Mesenchymal stem cell (in vitro differentiated cells and primary cell): ENCODE results near the gene RHOF.

Source experiments
- DNase-seq: peaks from one replicate; pipeline ENCODE4 v3.0.0-alpha.2; 2013
- H2AFZ ChIP-seq: one replicate; pipeline ENCODE4 v1.6.1; 2013; ENCODE audit warnings: low read depth, mild to moderate bottlenecking, control low read depth, inconsistent platforms, low read length, moderate library complexity
- H2AK5ac ChIP-seq: 2 replicates; pipeline ENCODE4 v1.6.1; 2013; ENCODE audit warnings: low read length, moderate library complexity, mild to moderate bottlenecking, inconsistent platforms; ENCODE audit not compliant: severe bottlenecking
- H2BK120ac ChIP-seq: one replicate; pipeline ENCODE4 v1.6.1; 2013; ENCODE audit warnings: low read depth, mild to moderate bottlenecking, inconsistent platforms, low read length, moderate library complexity
- H2BK12ac ChIP-seq, 2 experiments: one replicate each; pipeline ENCODE4 v1.6.1; 2013; ENCODE audit warnings: inconsistent platforms in 2 of 2, low read length in 2 of 2, mild to moderate bottlenecking in 2 of 2, moderate library complexity in 2 of 2, control low read depth in 1 of 2
- H2BK15ac ChIP-seq: one replicate; pipeline ENCODE4 v1.6.1; 2013; ENCODE audit warnings: mild to moderate bottlenecking, low read depth, inconsistent platforms; ENCODE audit not compliant: poor library complexity, severe bottlenecking
- H2BK5ac ChIP-seq: 2 replicates; pipeline ENCODE4 v1.6.1; 2013; ENCODE audit warnings: low read depth, mild to moderate bottlenecking, low read length, control low read depth, inconsistent platforms; ENCODE audit not compliant: poor library complexity, severe bottlenecking
- H3K14ac ChIP-seq, 2 experiments: one replicate each; pipeline ENCODE4 v1.6.1; 2013; ENCODE audit warnings: inconsistent platforms in 2 of 2, low read length in 2 of 2, control low read depth in 1 of 2, mild to moderate bottlenecking in 1 of 2, moderate library complexity in 1 of 2
- H3K18ac ChIP-seq, 2 experiments: one replicate each; pipeline ENCODE4 v1.6.1; 2013; ENCODE audit warnings: inconsistent platforms in 2 of 2, low read length in 2 of 2, control low read depth in 1 of 2, low read depth in 1 of 2, mild to moderate bottlenecking in 1 of 2
- H3K23ac ChIP-seq, 2 experiments: one replicate each; pipeline ENCODE4 v1.6.1; 2013; ENCODE audit warnings: inconsistent platforms in 2 of 2, low read length in 2 of 2, mild to moderate bottlenecking in 2 of 2, moderate library complexity in 2 of 2, control low read depth in 1 of 2
- H3K27ac ChIP-seq: 2 replicates; pipeline ENCODE4 v1.5.1; 2013; ENCODE audit warnings: mild to moderate bottlenecking, moderate library complexity, low read length, control low read depth, inconsistent platforms; ENCODE audit not compliant: poor library complexity, severe bottlenecking
- H3K27me3 ChIP-seq, 2 experiments: 2 replicates each; pipeline versions ENCODE4 v1.6.1 to v1.7.0; 2013; ENCODE audit warnings: low read length in 2 of 2, mild to moderate bottlenecking in 2 of 2, moderate library complexity in 2 of 2, control low read depth in 1 of 2, inconsistent platforms in 1 of 2; ENCODE audit not compliant: control insufficient read depth in 1 of 2, insufficient read depth in 1 of 2
- H3K36me3 ChIP-seq, 2 experiments: 2 replicates each; pipeline versions ENCODE4 v1.6.1 to v1.7.0; 2013; ENCODE audit warnings: low read length in 2 of 2, control low read depth in 1 of 2, inconsistent platforms in 1 of 2, low read depth in 1 of 2, mild to moderate bottlenecking in 1 of 2; ENCODE audit not compliant: insufficient read depth in 2 of 2, control insufficient read depth in 1 of 2
- H3K4ac ChIP-seq, 2 experiments: one replicate each; pipeline ENCODE4 v1.6.1; 2013; ENCODE audit warnings: inconsistent platforms in 2 of 2, low read length in 2 of 2, mild to moderate bottlenecking in 2 of 2, moderate library complexity in 2 of 2, control low read depth in 1 of 2, low read depth in 1 of 2
- H3K4me1 ChIP-seq: 2 replicates; pipeline ENCODE4 v1.6.1; 2013; ENCODE audit warnings: low read depth, low read length, control low read depth; ENCODE audit not compliant: control insufficient read depth, insufficient read depth
- H3K4me2 ChIP-seq: 2 replicates; pipeline ENCODE4 v1.6.1; 2013; ENCODE audit warnings: low read length, mild to moderate bottlenecking, inconsistent platforms; ENCODE audit not compliant: poor library complexity, severe bottlenecking
- H3K4me3 ChIP-seq, 2 experiments: 2 replicates each; pipeline versions ENCODE4 v1.5.1 to v1.7.0; 2013; ENCODE audit warnings: low read length in 2 of 2, mild to moderate bottlenecking in 2 of 2, control low read depth in 1 of 2, low read depth in 1 of 2; ENCODE audit not compliant: insufficient read depth in 1 of 2
- H3K79me1 ChIP-seq: replicated peaks from 2 replicates; pipeline ENCODE4 v1.6.1; 2013; ENCODE audit warnings: mild to moderate bottlenecking, control low read depth, low read length, inconsistent platforms; ENCODE audit not compliant: poor library complexity, severe bottlenecking
- H3K9ac ChIP-seq: 2 replicates; pipeline ENCODE4 v1.7.0; 2013; ENCODE audit warnings: mild to moderate bottlenecking, low read length, moderate library complexity
- H3K9me3 ChIP-seq: 2 replicates; pipeline ENCODE4 v1.7.0; 2013; ENCODE audit warnings: mild to moderate bottlenecking, low read length; ENCODE audit not compliant: control insufficient read depth
- H4K8ac ChIP-seq: one replicate; pipeline ENCODE4 v1.6.1; 2013; ENCODE audit warnings: inconsistent platforms, mild to moderate bottlenecking, low read length, moderate library complexity
- H4K91ac ChIP-seq: one replicate; pipeline ENCODE4 v1.6.1; 2013; ENCODE audit warnings: mild to moderate bottlenecking, low read length, inconsistent platforms
- WGBS: methylation state at CpG from one replicate; pipeline ENCODE4 v1.1.7; 2013; ENCODE audit warnings: mixed read lengths; 5-methylcytosine and 5-hydroxymethylcytosine counted together

RHOF gene

GRCh38 chr12:121795034-121795968 lies 1.8 kb upstream of the RHOF start:
- Histone ChIP-seq H4K91ac (peak overlapping the region; percentile 23), H3K4ac (no peak overlapping the region), H3K23ac (no peak overlapping the region), H2BK12ac (peak overlapping the region in 1 of 2 experiments; percentile 27), H3K9ac (peak overlapping the region; percentile 99), H3K27me3 (no peaks in the 10 kb centered on the region), H4K8ac (peak overlapping the region; percentile 15), H3K18ac (no peak overlapping the region), H3K27ac (peak overlapping the region; percentile 69), H3K4me2 (no peak overlapping the region), H2BK120ac (no peak overlapping the region), H3K4me3 (peak overlapping the region in 1 of 2 experiments; percentile 78), H2BK5ac (no peak overlapping the region), H3K14ac (no peak overlapping the region), H3K36me3 (peaks cover 17 to 41% of the 10 kb centered on the region in 2 experiments), H2AFZ (no peak overlapping the region), H3K9me3 (no peaks in the 10 kb centered on the region), H2BK15ac (no peak overlapping the region), H2AK5ac (peak overlapping the region; percentile 33), H3K79me1 (peaks cover 20% of the 10 kb centered on the region), H3K4me1 (peaks cover 72% of the 10 kb centered on the region)
- peak; percentile 87 for DNase-seq
- WGBS, result 50% methylated on average over 14 of the region's 15 CpGs

- no peak overlapping the region for H2AFZ ChIP-seq
- WGBS, result 5% methylated on average over 12 of the region's 13 CpGs
Observed at GRCh38 chr12:121794534-121795033, 1.1 kb upstream of the RHOF start.

GRCh38 chr12:121793838-121794533 lies 498 bp upstream of the RHOF start:
- Histone ChIP-seq H3K23ac (peak overlapping the region in 1 of 2 experiments; percentile 83), H3K4ac (peak overlapping the region; percentile 85 to 88), H3K9ac (peak overlapping the region; percentile 99), H2BK15ac (no peak overlapping the region), H3K18ac (peak overlapping the region in 1 of 2 experiments; percentile 88), H3K4me1 (peaks cover 81% of the 10 kb centered on the region), H2AK5ac (no peak overlapping the region), H2BK5ac (no peak overlapping the region), H2BK12ac (peak overlapping the region in 1 of 2 experiments; percentile 75), H3K14ac (peak overlapping the region in 1 of 2 experiments; percentile 46), H3K27ac (peak overlapping the region; percentile 69), H3K79me1 (peaks cover 25% of the 10 kb centered on the region), H2BK120ac (no peak overlapping the region), H4K91ac (no peak overlapping the region), H3K27me3 (no peaks in the 10 kb centered on the region), H3K36me3 (peaks cover 17 to 51% of the 10 kb centered on the region in 2 experiments), H3K9me3 (no peaks in the 10 kb centered on the region), H2AFZ (peak overlapping the region; percentile 83), H3K4me3 (peak overlapping the region; percentile 75 to 78), H3K4me2 (peak overlapping the region; percentile 88), H4K8ac (peak overlapping the region; percentile 93)
- WGBS, result under 1% methylated on average over 49 of the region's 59 CpGs
- peak; percentile 92 for DNase-seq

More at GRCh38 chr12:121794534-121795033, 1.1 kb upstream of the RHOF start:
- H3K4me3 ChIP-seq, result peak overlapping the region in 1 of 2 experiments; percentile 78
- no peak overlapping the region for H2BK12ac ChIP-seq
- no peak overlapping the region for H3K14ac ChIP-seq
- H3K4me2 ChIP-seq, result peak overlapping the region; percentile 72
- peak overlapping the region; percentile 69 for H3K27ac ChIP-seq
- H2BK15ac ChIP-seq, result peak overlapping the region; percentile 31
- peak overlapping the region; percentile 99 for H3K9ac ChIP-seq
- DNase-seq, result no peak
- H2BK5ac ChIP-seq, result no peak overlapping the region
- peak overlapping the region; percentile 69 for H2AK5ac ChIP-seq
- H3K4ac ChIP-seq, result peak overlapping the region; percentile 71 to 88
- no peaks in the 10 kb centered on the region for H3K27me3 ChIP-seq
- H4K91ac ChIP-seq, result peak overlapping the region; percentile 55
- H4K8ac ChIP-seq, result peak overlapping the region; percentile 93
- H3K23ac ChIP-seq, result no peak overlapping the region
- H3K4me1 ChIP-seq, result peaks cover 79% of the 10 kb centered on the region
- no peak overlapping the region for H2BK120ac ChIP-seq
- H3K9me3 ChIP-seq, result no peaks in the 10 kb centered on the region
- H3K18ac ChIP-seq, result peak overlapping the region; percentile 74 to 79
- peaks cover 20% of the 10 kb centered on the region for H3K79me1 ChIP-seq
- H3K36me3 ChIP-seq, result peaks cover 17 to 46% of the 10 kb centered on the region in 2 experiments
